Daoy (cell line): ENCODE data around the gene PSMB7. TPM values are rescaled to one million over a fixed set of nuclear protein-coding genes. Genes with fewer than 3 reads are reported as not detected.

Experiments used
- DNase-seq: peaks from one replicate; pipeline ENCODE4 v3.0.0-alpha.2; 2015; ENCODE audit warnings: low read depth
- total RNA-seq: library from RNA; depleted of rRNA; stranded (reverse); fragments of >200 nt; shearing (Covaris generic); gene quantifications from 2 replicates; pipeline ENCODE4 v1.2.3, GENCODE V29; 2014

PSMB7 gene
- total RNA-seq, 1 experiment from 2014 or later = 640 TPM

- peak; percentile 45 for DNase-seq
Measured at GRCh38 chr9:124411514-124412227, 3.6 kb downstream of the PSMB7 start.

- no peak for DNase-seq
Measured at GRCh38 chr9:124410321-124410913, 4.8 kb downstream of the PSMB7 start.

- no peak for DNase-seq
Measured at GRCh38 chr9:124409410-124409809, 5.8 kb downstream of the PSMB7 start.

DNA sequence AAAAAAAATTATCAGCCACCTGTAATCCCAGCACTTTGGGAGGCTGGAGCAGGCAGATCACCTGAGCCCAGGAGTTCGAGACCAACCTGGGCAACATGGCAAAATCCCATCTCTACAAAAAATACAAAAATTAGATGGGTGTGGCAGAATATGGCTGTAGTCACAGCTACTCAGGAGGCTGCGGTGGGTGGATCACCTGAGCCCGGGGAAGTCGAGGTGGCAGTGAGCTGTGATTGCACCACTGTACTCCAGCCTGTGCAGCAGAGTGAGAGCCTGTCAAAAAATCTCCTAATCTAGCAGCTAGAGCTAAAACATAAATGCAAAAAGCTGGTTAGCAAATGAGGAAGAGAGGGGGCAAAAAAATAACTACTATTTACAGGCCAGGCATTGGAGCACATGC, 12.0 kb downstream of the PSMB7 start:
- DNase-seq = no peak

GRCh38 chr9:124399968-124400940, 15.0 kb downstream of the PSMB7 start:
- DNase-seq = no peak

DNA sequence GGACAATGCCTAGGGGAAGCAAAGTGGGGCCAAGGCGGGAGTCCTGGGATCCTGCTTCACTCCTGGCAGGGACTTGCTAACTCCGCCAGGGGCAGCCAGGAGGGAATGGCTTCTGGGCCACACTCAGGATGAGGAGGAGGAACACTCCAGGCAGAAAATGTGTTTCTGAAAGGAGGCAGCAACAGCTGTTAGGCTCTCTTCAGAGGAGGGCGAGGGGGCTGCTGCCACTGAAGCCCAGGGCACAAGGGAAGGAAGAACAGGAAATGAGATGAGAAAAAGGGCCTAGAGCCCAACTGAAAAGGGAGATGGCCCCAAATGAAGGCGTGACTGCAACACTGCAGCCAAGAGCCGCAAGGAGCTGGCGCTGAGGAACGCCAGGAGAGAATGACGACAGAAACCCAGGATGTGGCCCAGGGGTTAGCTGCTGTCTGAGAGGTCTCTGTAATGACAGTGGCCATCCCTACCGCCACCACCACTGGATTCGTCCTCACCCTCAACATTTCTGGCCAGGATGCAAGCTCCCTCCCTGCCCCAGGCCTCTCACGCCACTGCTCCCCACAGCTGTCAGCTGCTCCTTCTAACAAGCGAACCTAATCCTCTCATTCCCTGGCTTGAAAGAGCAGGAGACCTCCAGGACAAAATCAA, 15.8 kb downstream of the PSMB7 start:
- peak; percentile 55 for DNase-seq

- no peak for DNase-seq
Measured at GRCh38 chr9:124398191-124398935, 16.9 kb downstream of the PSMB7 start.

DNA sequence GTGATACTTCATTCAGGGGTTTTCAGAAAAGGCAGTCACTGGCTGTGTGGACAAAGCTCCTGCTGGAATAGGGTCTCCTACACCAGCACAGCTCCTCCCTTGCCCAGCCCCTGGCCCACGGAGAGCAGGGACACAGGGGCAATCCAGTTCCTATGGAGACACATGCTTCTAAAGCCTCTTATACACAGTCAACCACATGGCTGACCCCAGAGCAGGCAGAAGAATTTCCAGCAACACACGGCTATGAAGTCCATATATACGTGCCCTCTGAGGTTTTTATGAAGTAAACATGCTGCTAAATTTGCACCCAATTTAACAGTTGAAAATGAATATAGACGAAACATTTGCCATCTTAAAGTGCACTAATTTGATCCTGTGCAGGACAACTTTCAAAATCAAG, 19.4 kb downstream of the PSMB7 start:
- DNase-seq = no peak

DNA sequence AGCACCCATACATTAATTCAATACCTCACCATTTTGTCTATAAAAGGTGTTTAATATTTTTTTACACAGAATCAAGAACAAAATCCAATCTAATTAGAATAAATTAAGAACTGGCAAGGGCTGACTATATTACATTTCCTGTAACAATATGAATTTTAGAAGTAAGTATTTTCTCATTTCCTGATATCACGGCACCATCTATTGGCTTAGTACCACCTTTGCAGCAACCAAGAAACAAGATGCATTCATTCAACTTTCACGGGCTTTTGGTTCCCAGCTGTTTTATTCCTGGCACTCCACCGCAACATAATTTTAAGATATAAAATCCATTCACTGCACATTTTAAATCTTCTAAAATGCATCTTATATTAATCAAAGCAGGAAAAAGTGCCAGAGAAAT, 20.6 kb downstream of the PSMB7 start:
- no peak for DNase-seq

DNA sequence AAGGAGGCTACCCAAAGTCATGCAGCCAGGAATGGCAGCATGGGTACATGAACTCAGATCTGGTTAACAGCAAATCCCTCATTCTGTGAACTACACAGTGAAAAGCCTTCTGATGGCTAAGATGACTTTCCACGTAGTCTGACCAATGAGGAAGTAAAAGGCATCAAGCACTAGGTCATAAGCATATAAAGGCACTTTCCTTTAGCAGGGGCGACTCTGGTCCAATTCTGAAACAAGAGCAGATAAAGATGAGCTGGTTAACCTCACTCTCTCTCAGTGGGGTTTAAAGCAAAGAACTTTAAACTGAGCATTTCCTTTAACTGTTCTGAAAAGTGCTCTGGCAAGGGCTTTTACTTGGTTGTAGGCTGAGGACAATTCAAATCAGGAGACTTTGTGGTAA, 21.1 kb downstream of the PSMB7 start:
- no peak for DNase-seq

GRCh38 chr9:124392871-124393460, 22.3 kb downstream of the PSMB7 start:
- peak; percentile 99 for DNase-seq

GRCh38 chr9:124392254-124392870, 22.9 kb downstream of the PSMB7 start:
- DNase-seq = peak; percentile 51

DNA sequence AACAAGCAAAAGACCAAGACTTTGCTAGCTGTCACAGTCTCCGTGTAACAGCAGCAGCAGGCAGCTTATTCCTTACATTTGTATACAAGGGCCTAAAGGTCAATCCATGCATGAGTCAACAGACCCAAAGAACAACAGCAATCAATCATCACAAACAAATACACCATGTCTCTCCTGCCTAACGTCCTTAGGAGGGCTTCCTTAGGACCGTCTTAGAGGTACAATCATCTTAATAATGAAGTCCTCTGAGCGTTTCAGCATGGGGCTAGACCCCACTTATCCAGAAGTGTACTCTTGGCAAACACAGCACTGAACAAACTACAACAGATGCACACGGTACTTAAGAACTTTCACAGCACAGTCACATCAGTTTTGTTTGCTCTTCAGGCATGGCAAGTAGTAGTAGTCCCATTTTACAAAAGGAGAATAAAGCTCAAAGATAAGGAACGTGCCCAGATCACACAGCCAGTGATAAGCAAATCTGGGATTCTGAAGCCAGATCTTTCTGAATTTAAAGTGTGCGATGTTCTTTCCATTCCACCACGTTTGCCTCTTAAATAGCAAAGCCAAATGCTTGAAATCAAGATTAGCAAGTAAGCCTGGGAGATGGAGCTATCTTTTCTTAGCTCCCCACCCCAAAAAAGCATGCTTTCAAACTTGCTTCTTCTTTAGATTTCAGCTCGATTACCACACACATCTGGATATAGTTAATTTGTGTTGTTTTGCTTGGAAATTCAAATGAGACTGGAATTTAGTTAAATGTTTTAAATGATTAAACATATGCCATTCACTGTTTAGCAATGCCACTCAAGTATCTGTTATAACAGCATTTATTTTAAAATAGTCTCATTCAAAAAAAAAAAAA, 24.2 kb downstream of the PSMB7 start:
- DNase-seq = peak; percentile 41

GRCh38 chr9:124389146-124389939, 25.9 kb downstream of the PSMB7 start:
- no peak for DNase-seq

GRCh38 chr9:124388275-124389048, 26.8 kb downstream of the PSMB7 start:
- no peak for DNase-seq

- no peak for DNase-seq
Measured at GRCh38 chr9:124386201-124386600, 29.0 kb downstream of the PSMB7 start.

GRCh38 chr9:124385623-124386022, 29.6 kb downstream of the PSMB7 start:
- DNase-seq = no peak

GRCh38 chr9:124384846-124385245, 30.4 kb downstream of the PSMB7 start:
- no peak for DNase-seq
